ENCODE data around the gene ST6GALNAC4. TPM values are rescaled to one million over a fixed set of nuclear protein-coding genes. Genes with fewer than 3 reads are reported as not detected.
A peak's percentile ranks its signal among the peaks of the same experiment; 100 is the strongest.

The ST6GALNAC4 gene
- polyA plus RNA-seq, 1 of the 3 experiments (the other 2 are of a cell fraction), result 30.2 TPM

DNA sequence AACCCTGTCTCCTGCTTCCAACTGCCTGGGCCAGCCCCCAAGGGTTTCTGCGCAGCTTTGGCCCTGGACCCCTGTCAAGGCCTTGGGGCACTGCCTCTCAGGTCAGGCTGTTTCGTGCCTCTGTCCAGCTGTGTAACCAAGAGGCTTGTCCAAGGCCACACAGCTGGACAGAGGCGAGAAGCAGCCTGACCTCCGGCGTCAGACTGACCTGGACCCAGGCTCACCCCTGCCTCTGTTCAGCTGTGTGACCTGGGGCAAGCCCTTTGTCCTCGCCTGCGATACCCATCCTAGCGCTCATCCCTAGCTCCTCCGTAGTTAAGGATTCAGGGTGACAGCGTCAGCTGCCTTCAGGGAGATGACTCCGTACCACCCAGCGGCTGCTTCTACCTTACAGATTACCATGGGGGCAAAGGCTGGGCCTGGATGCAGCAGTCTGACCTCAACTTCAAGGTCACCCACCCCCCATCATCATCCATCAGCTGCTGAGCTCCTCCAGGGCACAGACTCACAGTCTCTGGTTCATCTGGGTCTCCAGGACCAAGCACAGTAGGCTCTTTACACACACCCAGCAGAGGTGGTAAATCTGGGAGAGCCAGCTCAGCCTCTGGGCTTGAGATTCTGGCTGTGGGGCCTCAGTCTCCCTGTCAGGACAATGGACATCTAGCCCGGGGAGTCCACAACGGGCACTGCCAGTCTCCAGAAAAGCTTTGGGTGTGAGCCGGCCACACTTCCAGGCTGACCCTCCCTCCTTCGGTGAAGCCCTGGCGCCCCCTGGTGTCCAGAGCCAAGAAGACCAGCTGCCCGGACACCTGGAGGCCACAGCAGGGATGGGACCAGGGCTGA is 47.3 kb downstream of the ST6GALNAC4 start:
- no peak for TF ChIP-seq MXI1 (IDR thresholded peaks at IDR 0.05; ENCODE audit: low read depth, low read length)
- TF ChIP-seq POLR2AphosphoS5 (IDR thresholded peaks at IDR 0.05; ENCODE audit: low read depth, low read length), result no peak
- TF ChIP-seq CHD2 (IDR thresholded peaks at IDR 0.05; ENCODE audit: low read length, partially characterized antibody), result no peak
- peak; percentile 83 for TF ChIP-seq CTCF (IDR thresholded peaks at IDR 0.05)
- no peak for TF ChIP-seq TAF1 (IDR thresholded peaks at IDR 0.05; ENCODE audit: borderline replicate concordance, low read depth, low read length)
- TF ChIP-seq, protein P1, sequence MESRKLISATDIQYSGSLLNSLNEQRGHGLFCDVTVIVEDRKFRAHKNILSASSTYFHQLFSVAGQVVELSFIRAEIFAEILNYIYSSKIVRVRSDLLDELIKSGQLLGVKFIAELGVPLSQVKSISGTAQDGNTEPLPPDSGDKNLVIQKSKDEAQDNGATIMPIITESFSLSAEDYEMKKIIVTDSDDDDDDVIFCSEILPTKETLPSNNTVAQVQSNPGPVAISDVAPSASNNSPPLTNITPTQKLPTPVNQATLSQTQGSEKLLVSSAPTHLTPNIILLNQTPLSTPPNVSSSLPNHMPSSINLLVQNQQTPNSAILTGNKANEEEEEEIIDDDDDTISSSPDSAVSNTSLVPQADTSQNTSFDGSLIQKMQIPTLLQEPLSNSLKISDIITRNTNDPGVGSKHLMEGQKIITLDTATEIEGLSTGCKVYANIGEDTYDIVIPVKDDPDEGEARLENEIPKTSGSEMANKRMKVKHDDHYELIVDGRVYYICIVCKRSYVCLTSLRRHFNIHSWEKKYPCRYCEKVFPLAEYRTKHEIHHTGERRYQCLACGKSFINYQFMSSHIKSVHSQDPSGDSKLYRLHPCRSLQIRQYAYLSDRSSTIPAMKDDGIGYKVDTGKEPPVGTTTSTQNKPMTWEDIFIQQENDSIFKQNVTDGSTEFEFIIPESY (IDR thresholded peaks at IDR 0.05; ENCODE audit: borderline replicate concordance, low read depth), result no peak
- no peak for TF ChIP-seq GABPA (IDR thresholded peaks at IDR 0.05; ENCODE audit: low read depth)
- peak; percentile 95 for TF ChIP-seq RAD21 (IDR thresholded peaks at IDR 0.05; ENCODE audit: low read length)
- TF ChIP-seq SMC3 (IDR thresholded peaks at IDR 0.05; ENCODE audit: low read depth, low read length), result peak; percentile 94
- TF ChIP-seq, protein P2, sequence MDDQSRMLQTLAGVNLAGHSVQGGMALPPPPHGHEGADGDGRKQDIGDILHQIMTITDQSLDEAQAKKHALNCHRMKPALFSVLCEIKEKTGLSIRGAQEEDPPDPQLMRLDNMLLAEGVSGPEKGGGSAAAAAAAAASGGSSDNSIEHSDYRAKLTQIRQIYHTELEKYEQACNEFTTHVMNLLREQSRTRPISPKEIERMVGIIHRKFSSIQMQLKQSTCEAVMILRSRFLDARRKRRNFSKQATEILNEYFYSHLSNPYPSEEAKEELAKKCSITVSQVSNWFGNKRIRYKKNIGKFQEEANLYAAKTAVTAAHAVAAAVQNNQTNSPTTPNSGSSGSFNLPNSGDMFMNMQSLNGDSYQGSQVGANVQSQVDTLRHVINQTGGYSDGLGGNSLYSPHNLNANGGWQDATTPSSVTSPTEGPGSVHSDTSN (IDR thresholded peaks at IDR 0.05), result no peak
- peak; percentile 97 for DNase-seq
- Histone ChIP-seq H2AFZ (ENCODE audit: low read depth) (no peak overlapping the region), H3K4me1 (ENCODE audit: control insufficient read depth in 1 of 2, insufficient read depth in 2 of 2, low read depth in 1 of 2, low read length in 1 of 2) (peaks cover 0 to 12% of the 10 kb centered on the region in 2 experiments; a peak in 1 of 4 replicates), H3F3A (replicated peaks; ENCODE audit: insufficient read depth) (no peaks in the 10 kb centered on the region), H3K27ac (ENCODE audit: low read depth in 2 of 2, low read length in 1 of 2) (no peak overlapping the region), H3K9ac (no peak overlapping the region), H3K4me2 (no peak overlapping the region), H3K9me2 (no peaks in the 10 kb centered on the region), H3K36me3 (replicated peaks in 1 of 2; ENCODE audit: control insufficient read depth in 1 of 2, insufficient read depth in 2 of 2, low read length in 1 of 2) (peaks cover 0 to 12% of the 10 kb centered on the region in 2 experiments), H3K27me3 (ENCODE audit: insufficient read depth) (no peaks in the 10 kb centered on the region), H3K79me2 (ENCODE audit: insufficient read depth) (no peaks in the 10 kb centered on the region), H3K9me3 (no peaks in the 10 kb centered on the region), H3K4me3 (ENCODE audit: low read depth in 2 of 2, low read length in 1 of 2) (peak overlapping the region in 1 of 2 experiments; percentile 46; a peak in 1 of 4 replicates), H4K20me1 (ENCODE audit: insufficient read depth) (no peaks in the 10 kb centered on the region)
- ChIA-PET POLR2A (interaction anchor here (0.8 to 2.0 kb wide), 6 partner anchors 15 to 134 kb away, joined by 3 to 9 read pairs (median 4); partner anchors contain the start of genes FPGS and TOR2A), CTCF (interaction anchor here (0.5 to 10.6 kb wide), 70 partner anchors 9 to 379 kb away, joined by 3 to 116 read pairs (median 5); partner anchors contain the start of genes CDK9, ENG, FPGS and PIP5KL1)
- 68% methylated on average over 16 of the region's 18 CpGs for WGBS (ENCODE audit: low lambda C conversion rate)
